Measurements from ENCODE around the gene DYNLL2. TPM values are rescaled to one million over a fixed set of nuclear protein-coding genes. Genes with fewer than 3 reads are reported as not detected.

DYNLL2 gene
- total and polyA plus RNA-seq, 8 donors: 5.8 to 40.6 (median 21.2) TPM

DNA sequence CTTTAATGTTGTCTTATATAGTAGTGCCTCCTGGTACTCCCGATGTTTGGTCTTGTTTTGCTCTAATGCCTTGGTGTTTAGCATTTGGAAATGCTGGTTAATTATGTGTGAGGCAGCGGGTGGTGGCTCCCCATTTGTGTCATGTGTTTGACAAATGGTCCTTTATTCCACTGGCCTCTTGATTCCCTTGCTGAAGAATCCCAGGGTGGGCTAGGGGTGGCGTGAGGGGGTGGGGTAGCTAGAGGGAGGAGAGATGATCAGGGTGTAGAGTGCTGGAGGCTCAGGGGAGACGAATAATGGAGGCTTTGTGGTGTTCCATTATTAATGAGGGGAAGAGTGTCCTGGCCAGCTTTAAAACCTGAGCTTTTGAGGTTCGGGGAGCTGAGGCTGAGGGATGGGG lies 5.4 kb downstream of the DYNLL2 start:
- Histone ChIP-seq H3K9me3 (no peaks in the 10 kb centered on the region), H3K36me3 (peaks cover 41 to 78% (median 76%) of the 10 kb centered on the region in 4 donors), H3K4me3 (no peak overlapping the region), H3K27ac (no peak overlapping the region), H3K4me1 (peaks cover 24 to 66% (median 42%) of the 10 kb centered on the region in 4 donors), H3K27me3 (no peaks in the 10 kb centered on the region)
- 68 to 88% (median 76%) methylated on average over 5 of the region's 5 CpGs for WGBS, 5 donors
- TF ChIP-seq POLR2A (IDR thresholded peaks at IDR 0.05) (no peak), POLR2AphosphoS5 (IDR thresholded peaks at IDR 0.05) (no peak)
- TF ChIP-seq, protein P1, sequence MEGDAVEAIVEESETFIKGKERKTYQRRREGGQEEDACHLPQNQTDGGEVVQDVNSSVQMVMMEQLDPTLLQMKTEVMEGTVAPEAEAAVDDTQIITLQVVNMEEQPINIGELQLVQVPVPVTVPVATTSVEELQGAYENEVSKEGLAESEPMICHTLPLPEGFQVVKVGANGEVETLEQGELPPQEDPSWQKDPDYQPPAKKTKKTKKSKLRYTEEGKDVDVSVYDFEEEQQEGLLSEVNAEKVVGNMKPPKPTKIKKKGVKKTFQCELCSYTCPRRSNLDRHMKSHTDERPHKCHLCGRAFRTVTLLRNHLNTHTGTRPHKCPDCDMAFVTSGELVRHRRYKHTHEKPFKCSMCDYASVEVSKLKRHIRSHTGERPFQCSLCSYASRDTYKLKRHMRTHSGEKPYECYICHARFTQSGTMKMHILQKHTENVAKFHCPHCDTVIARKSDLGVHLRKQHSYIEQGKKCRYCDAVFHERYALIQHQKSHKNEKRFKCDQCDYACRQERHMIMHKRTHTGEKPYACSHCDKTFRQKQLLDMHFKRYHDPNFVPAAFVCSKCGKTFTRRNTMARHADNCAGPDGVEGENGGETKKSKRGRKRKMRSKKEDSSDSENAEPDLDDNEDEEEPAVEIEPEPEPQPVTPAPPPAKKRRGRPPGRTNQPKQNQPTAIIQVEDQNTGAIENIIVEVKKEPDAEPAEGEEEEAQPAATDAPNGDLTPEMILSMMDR (IDR thresholded peaks at IDR 0.05): no peak
- no peak for DNase-seq
- intact Hi-C loops (cut with DNase I; ENCODE audit: low total_unique reads): loop anchor here (10.0 kb wide), 1 partner anchor 224 kb away; no protein-coding TSS in a partner anchor

- WGBS, 5 donors: 82 to 90% (median 88%) methylated on average over 11 of the region's 11 CpGs
- no peak overlapping the region for H3K27ac ChIP-seq
- intact Hi-C loops (cut with DNase I; ENCODE audit: low total_unique reads): loop anchor here (10.0 kb wide), 1 partner anchor 224 kb away; no protein-coding TSS in a partner anchor
- peaks cover 24 to 66% (median 39%) of the 10 kb centered on the region in 4 donors for H3K4me1 ChIP-seq
- H3K4me3 ChIP-seq: no peak overlapping the region
- peaks cover 41 to 83% (median 79%) of the 10 kb centered on the region in 4 donors for H3K36me3 ChIP-seq
- DNase-seq: no peak
- H3K9me3 ChIP-seq: no peaks in the 10 kb centered on the region
- H3K27me3 ChIP-seq: no peaks in the 10 kb centered on the region
- no peak for TF ChIP-seq POLR2A (IDR thresholded peaks at IDR 0.05)
- no peak for TF ChIP-seq POLR2AphosphoS5 (IDR thresholded peaks at IDR 0.05)
- TF ChIP-seq, protein P1 (IDR thresholded peaks at IDR 0.05): no peak
- TF ChIP-seq EP300 (IDR thresholded peaks at IDR 0.05): no peak
These were observed 5.9 kb downstream of the DYNLL2 start for GRCh38 chr17:58089111-58089510.

DNA sequence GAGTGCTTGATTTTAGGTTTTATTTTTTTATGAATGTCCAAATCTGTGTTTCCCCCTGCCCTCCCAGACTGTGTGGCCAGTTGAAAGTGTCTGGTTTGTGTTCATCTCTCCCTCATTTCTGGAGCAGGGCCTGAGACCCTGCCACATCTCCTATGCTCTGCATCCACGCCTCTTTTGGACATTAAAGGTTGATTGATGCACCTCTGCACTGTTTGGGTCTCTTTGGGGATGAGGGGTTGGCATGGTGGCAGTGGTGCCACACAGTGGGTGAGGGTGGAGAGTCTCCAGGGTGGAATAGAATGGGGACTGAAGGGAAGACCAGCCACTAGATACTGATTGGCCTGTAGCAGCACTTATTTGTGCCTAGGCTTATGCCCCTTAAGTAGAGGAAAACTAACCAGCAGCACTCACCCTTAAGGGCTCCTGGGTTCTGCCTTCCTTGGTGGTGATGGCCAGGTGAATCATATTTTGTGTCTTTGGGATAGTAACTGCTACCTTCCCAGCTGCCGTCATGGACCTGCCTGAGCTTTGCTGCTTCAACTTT lies 7.9 kb downstream of the DYNLL2 start:
- intact Hi-C loops (cut with DNase I; ENCODE audit: low total_unique reads): no loop called here
- H3K4me1 ChIP-seq: peaks cover 9 to 46% (median 19%) of the 10 kb centered on the region in 4 donors
- TF ChIP-seq EP300 (IDR thresholded peaks at IDR 0.05): no peak
- no peak for TF ChIP-seq POLR2A (IDR thresholded peaks at IDR 0.05)
- TF ChIP-seq, protein P1 (IDR thresholded peaks at IDR 0.05): no peak
- TF ChIP-seq POLR2AphosphoS5 (IDR thresholded peaks at IDR 0.05): no peak
- H3K9me3 ChIP-seq: no peaks in the 10 kb centered on the region
- 72 to 98% (median 88%) methylated on average over 2 of the region's 2 CpGs for WGBS, 5 donors
- no peak for DNase-seq
- H3K4me3 ChIP-seq: no peak overlapping the region
- no peak overlapping the region for H3K27ac ChIP-seq
- H3K36me3 ChIP-seq: peaks cover 41 to 85% (median 77%) of the 10 kb centered on the region in 4 donors
- H3K27me3 ChIP-seq: no peaks in the 10 kb centered on the region

GRCh38 chr17:58092101-58092796 lies 9.0 kb downstream of the DYNLL2 start:
- H3K27ac ChIP-seq: no peak overlapping the region
- no peak for TF ChIP-seq POLR2AphosphoS5 (IDR thresholded peaks at IDR 0.05)
- no peak for TF ChIP-seq POLR2A (IDR thresholded peaks at IDR 0.05)
- TF ChIP-seq, protein P1 (IDR thresholded peaks at IDR 0.05): no peak
- no peaks in the 10 kb centered on the region for H3K9me3 ChIP-seq
- DNase-seq: no peak
- intact Hi-C loops (cut with DNase I; ENCODE audit: low total_unique reads): no loop called here
- H3K27me3 ChIP-seq: no peaks in the 10 kb centered on the region
- peaks cover 0 to 34% (median 8%) of the 10 kb centered on the region in 4 donors for H3K4me1 ChIP-seq
- no peak overlapping the region for H3K4me3 ChIP-seq
- WGBS, 5 donors: 77 to 83% (median 81%) methylated on average over 4 of the region's 4 CpGs
- peaks cover 37 to 74% (median 71%) of the 10 kb centered on the region in 4 donors for H3K36me3 ChIP-seq
